SK-N-MC (cell line): Measurements from ENCODE around the gene CDAN1.

Source experiments
- EZH2 ChIP-seq: fragments of 200-600 bp; sonication (generic); IDR thresholded peaks from one replicate; pipeline ENCODE4 v1.6.1; 2017; ENCODE audit warnings: antibody characterized with exemption
- FOXP2 ChIP-seq: optimal IDR thresholded peaks from 2 replicates; pipeline ENCODE3; 2011; ENCODE audit warnings: mild to moderate bottlenecking, moderate library complexity; ENCODE audit not compliant: insufficient read depth; ENCODE audit errors: extremely low read length, control extremely low read depth
- POLR2AphosphoS5 ChIP-seq: IDR thresholded peaks from 2 replicates; pipeline ENCODE4 v1.6.1; 2012; ENCODE audit warnings: mild to moderate bottlenecking, low read depth, low read length, borderline replicate concordance

DNA sequence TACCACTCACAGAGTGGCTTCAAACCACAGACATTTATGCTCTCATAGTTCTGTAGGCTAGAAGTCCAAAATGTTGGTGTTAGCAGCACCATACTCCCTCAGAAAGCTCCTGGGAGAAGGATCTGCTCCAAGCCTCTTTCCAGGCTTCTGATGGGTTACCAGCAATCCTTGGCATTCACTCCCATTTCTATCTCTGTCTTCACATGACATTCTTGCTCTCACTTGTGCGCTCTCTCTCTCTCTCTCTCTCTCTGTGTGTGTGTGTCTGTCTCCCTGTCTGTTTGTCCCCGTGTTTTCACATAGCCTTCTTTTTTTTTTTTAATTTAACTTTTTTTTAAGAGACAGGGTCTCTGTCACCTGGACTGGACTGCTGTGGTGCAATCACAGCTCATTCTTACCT lies 26.3 kb downstream of the CDAN1 start:
- no peak for TF ChIP-seq EZH2
- TF ChIP-seq POLR2AphosphoS5 = no peak
- TF ChIP-seq FOXP2 = no peak
